Measurements from ENCODE around the gene PSMC2. TPM values are rescaled to one million over a fixed set of nuclear protein-coding genes. Genes with fewer than 3 reads are reported as not detected.

Gene PSMC2
- total RNA-seq, 1 donor from 2014 or later, result 128 TPM

- Mint-ChIP-seq H3K36me3 (peaks cover 23% of the 10 kb centered on the region), H3K27ac (no peak overlapping the region), H3K4me1 (peaks cover 10% of the 10 kb centered on the region), H3K9me3 (no peaks in the 10 kb centered on the region), H3K27me3 (ENCODE audit: insufficient read depth, low read depth) (no peaks in the 10 kb centered on the region), H3K4me3 (no peak overlapping the region)
- Histone ChIP-seq H3F3A (ENCODE audit: low read depth) (no peaks in the 10 kb centered on the region), H2AFZ (replicated peaks) (no peak overlapping the region), H3K27ac (no peak overlapping the region), H3K36me3 (peaks cover 23% of the 10 kb centered on the region), H3K79me2 (ENCODE audit: low read depth) (peaks cover 47% of the 10 kb centered on the region), H3K4me1 (peaks cover 9% of the 10 kb centered on the region), H3K27me3 (no peaks in the 10 kb centered on the region), H3K9ac (no peak overlapping the region), H3K9me3 (ENCODE audit: low read depth) (no peaks in the 10 kb centered on the region), H3K4me3 (no peak overlapping the region), H3K4me2 (no peak overlapping the region), H4K20me1 (ENCODE audit: low read depth) (peaks cover 19% of the 10 kb centered on the region)
- DNase-seq (ENCODE audit: low spot score), result no peak
- no peak for TF ChIP-seq EZH2phosphoT487 (IDR thresholded peaks at IDR 0.05)
- TF ChIP-seq EZH2 (IDR thresholded peaks at IDR 0.05), result no peak
- TF ChIP-seq CTCF (IDR thresholded peaks at IDR 0.05), result no peak
These were observed 46.0 kb upstream of the PSMC2 start for GRCh38 chr7:103301441-103301840.

GRCh38 chr7:103307503-103308231 is 39.8 kb upstream of the PSMC2 start:
- Histone ChIP-seq H3K36me3 (peaks cover 64% of the 10 kb centered on the region), H3K9me3 (ENCODE audit: low read depth) (no peaks in the 10 kb centered on the region), H3K27ac (no peak overlapping the region), H3K4me2 (no peak overlapping the region), H3F3A (ENCODE audit: low read depth) (peaks cover 11% of the 10 kb centered on the region), H4K20me1 (ENCODE audit: low read depth) (peaks cover 5% of the 10 kb centered on the region), H3K27me3 (no peaks in the 10 kb centered on the region), H3K4me1 (no peaks in the 10 kb centered on the region), H3K4me3 (no peak overlapping the region), H3K9ac (no peak overlapping the region), H2AFZ (replicated peaks) (no peak overlapping the region), H3K79me2 (ENCODE audit: low read depth) (peaks cover 7% of the 10 kb centered on the region)
- no peak for TF ChIP-seq EZH2 (IDR thresholded peaks at IDR 0.05)
- no peak for TF ChIP-seq CTCF (IDR thresholded peaks at IDR 0.05)
- no peak for TF ChIP-seq EZH2phosphoT487 (IDR thresholded peaks at IDR 0.05)
- DNase-seq (ENCODE audit: low spot score), result no peak
- Mint-ChIP-seq H3K27me3 (ENCODE audit: insufficient read depth, low read depth) (no peaks in the 10 kb centered on the region), H3K4me1 (no peaks in the 10 kb centered on the region), H3K36me3 (peaks cover 25% of the 10 kb centered on the region), H3K9me3 (no peaks in the 10 kb centered on the region), H3K27ac (no peak overlapping the region), H3K4me3 (no peak overlapping the region)

GRCh38 chr7:103314852-103315251 is 32.6 kb upstream of the PSMC2 start:
- no peak overlapping the region for H3K27ac ChIP-seq
- DNase-seq (ENCODE audit: low spot score), result no peak
- no peak overlapping the region for H2AFZ ChIP-seq (replicated peaks)
- H3K27ac Mint-ChIP-seq, result no peak overlapping the region
- H3K9ac ChIP-seq, result no peak overlapping the region
- peaks cover 15% of the 10 kb centered on the region for H3K36me3 Mint-ChIP-seq
- TF ChIP-seq EZH2 (IDR thresholded peaks at IDR 0.05) (no peak), CTCF (IDR thresholded peaks at IDR 0.05) (no peak), EZH2phosphoT487 (IDR thresholded peaks at IDR 0.05) (no peak)
- H3K4me1 Mint-ChIP-seq, result no peaks in the 10 kb centered on the region
- H3K79me2 ChIP-seq (ENCODE audit: low read depth), result no peaks in the 10 kb centered on the region
- H3K36me3 ChIP-seq, result peaks cover 51% of the 10 kb centered on the region
- H3K4me2 ChIP-seq, result no peak overlapping the region
- H3F3A ChIP-seq (ENCODE audit: low read depth), result peaks cover 16% of the 10 kb centered on the region
- H3K9me3 Mint-ChIP-seq, result no peaks in the 10 kb centered on the region
- H3K27me3 ChIP-seq, result no peaks in the 10 kb centered on the region
- H3K9me3 ChIP-seq (ENCODE audit: low read depth), result no peaks in the 10 kb centered on the region
- H4K20me1 ChIP-seq (ENCODE audit: low read depth), result no peaks in the 10 kb centered on the region
- no peaks in the 10 kb centered on the region for H3K27me3 Mint-ChIP-seq (ENCODE audit: insufficient read depth, low read depth)
- no peak overlapping the region for H3K4me3 ChIP-seq
- no peaks in the 10 kb centered on the region for H3K4me1 ChIP-seq
- H3K4me3 Mint-ChIP-seq, result no peak overlapping the region

All from neural progenitor cell (in vitro differentiated cells).